ENCODE data around the gene PTPRD.
A peak's percentile ranks its signal among the peaks of the same experiment; 100 is the strongest.

Gene PTPRD

DNA sequence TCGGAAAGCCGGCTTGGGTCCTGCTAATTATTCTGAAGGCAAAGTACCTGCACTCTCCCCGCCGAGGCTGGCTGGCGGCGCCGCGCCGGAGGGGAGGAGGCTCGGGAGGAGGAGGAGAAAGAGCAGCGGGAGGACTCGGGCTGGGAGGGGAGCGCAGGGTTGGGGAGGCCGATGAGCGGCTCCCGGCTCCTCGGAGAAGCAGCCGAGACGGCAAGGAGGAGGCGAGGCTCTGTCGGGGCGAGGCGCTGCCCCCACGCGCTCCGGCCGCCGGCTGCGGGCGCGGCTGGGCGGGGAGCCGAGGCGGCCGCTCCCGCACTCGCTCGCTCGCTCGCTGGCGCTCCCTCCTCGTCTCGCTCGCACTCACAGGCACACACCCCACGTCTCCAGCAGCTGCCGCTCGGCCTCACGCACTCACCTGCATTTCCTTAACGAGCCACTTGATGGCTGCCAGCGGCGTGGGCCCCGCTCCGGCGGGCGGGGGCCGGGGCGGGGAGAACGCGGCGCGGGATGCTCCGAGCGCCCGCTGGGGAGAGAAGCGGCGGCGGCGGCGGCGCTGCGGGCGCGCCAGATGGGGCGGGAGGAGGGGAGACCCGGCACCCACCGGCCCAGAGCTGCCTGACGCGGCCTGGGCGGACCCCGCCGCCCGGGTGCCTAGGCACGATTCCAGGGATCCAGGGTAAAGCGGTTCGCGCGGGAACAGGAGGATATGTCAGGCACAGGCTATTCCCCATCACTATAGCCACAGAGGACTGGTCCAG is at the start of gene PTPRD:
Gene PTPRD (minus strand): TSS at position 362 of the 758 bp plus-strand sequence.
- peak; percentile 3 for DNase-seq (ENCODE audit: low read depth in 2 of 2)

GRCh38 chr9:10661994-10662393 is 49.2 kb upstream of the PTPRD start:
- no peak for DNase-seq (ENCODE audit: low read depth in 2 of 2)

- DNase-seq (ENCODE audit: low read depth in 2 of 2) = no peak
Measured at GRCh38 chr9:10661376-10661775, 48.6 kb upstream of the PTPRD start.

DNA sequence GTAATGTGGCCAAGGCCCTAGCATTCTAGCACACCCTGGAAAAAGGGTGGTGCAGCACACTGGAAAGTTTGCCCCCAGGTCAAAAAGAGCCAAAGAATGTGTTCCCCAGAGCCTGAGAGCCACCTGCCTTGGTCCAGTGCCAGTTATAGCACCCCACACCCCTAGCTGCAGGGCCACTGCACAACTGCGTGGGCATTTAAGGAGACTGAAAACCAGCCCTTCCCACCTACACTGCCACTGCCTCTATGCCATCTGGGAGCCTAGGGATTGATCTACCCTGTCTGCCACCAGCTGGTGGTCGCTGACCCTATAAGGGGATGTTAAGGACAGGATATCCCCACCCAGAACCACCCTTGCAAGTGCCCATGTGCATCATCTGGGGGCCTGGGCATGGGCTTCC is 38.2 kb upstream of the PTPRD start:
- no peak for DNase-seq (ENCODE audit: low read depth in 2 of 2)

- DNase-seq (ENCODE audit: low read depth in 2 of 2) = no peak
Measured at GRCh38 chr9:10649076-10649475, 36.3 kb upstream of the PTPRD start.

- DNase-seq (ENCODE audit: low read depth in 2 of 2) = no peak
Measured at GRCh38 chr9:10633785-10634184, 21.0 kb upstream of the PTPRD start.

- no peak for DNase-seq (ENCODE audit: low read depth in 2 of 2)
Measured at GRCh38 chr9:10614196-10614800, 1.5 kb upstream of the PTPRD start.

DNA sequence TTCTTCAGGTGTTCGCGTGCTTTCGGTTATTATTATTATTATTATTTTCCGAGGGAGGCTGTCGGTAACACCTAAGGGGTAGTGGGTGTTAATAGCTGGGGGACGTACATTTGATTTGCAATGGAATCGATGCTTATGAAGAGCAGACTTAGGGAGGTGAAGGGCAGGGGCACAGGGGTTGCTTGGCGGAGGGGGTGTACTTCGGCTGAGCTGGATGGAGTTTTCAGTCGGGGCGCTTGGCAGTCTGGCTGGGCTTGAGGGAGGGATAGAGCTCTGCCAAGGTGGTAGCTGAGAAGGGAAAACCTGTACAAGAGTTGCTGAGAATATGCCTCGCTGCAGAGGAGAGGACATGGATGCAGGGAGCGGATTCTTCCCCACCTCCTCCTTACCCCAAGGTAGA is 617 bp upstream of the PTPRD start:
- DNase-seq (ENCODE audit: low read depth in 2 of 2) = no peak

DNA sequence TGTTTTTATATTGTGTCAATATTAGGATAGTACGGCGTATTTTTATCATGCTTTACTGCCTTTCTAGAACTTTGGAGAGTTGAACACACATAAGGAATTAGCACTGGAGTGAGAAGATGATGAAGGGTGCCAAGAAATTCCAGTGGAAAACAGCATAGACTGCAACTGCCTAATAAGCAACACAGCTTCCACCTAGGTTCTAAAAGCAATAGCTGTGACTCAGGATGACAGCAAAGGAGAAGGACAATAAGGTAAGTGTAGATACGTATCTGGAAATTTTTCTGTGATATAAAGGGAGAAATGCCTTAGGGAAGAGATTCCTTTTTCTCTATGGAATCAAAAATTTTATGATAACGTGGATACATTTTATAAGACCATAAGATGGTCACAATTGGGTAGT is 7.4 kb downstream of the PTPRD start:
- DNase-seq (ENCODE audit: low read depth in 2 of 2) = no peak

DNA sequence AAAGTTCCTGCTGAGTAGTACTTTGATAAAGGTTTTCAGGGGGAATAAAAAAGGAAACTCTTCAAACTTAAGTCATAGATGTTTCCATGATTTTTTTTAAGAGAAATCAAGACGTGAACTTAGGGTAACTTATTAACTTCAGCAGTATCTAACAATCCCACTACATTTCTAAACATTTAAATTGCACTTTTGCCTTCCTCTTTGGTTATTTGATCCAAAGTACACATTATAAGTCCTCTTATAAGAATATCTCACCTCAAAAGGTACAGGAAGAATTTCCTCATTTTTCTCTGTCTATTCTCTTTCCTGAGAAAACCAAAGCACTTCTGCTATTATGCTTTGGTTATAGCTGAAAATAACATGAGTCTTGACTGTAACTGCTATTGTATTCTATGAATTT is 7.9 kb downstream of the PTPRD start:
- DNase-seq (ENCODE audit: low read depth in 2 of 2) = no peak

DNA sequence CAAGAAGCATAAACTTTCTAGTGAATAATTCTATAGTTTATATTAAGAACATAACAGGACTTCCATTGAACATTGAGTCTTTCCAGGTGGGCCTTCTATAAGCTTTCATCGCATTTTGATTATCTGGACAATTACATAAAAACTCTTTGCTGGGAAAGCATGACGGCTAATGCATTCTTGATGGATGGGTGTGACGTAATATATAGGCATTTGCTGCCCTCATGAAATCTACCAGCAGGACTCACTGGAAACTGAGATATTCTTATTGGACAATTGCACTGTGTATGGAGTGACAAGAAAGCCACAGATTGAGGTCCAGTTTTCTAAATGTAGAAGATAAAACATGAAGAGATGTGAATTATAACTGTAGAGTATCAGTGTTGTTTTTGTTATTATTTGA is 15.0 kb downstream of the PTPRD start:
- no peak for DNase-seq (ENCODE audit: low read depth in 2 of 2)

DNA sequence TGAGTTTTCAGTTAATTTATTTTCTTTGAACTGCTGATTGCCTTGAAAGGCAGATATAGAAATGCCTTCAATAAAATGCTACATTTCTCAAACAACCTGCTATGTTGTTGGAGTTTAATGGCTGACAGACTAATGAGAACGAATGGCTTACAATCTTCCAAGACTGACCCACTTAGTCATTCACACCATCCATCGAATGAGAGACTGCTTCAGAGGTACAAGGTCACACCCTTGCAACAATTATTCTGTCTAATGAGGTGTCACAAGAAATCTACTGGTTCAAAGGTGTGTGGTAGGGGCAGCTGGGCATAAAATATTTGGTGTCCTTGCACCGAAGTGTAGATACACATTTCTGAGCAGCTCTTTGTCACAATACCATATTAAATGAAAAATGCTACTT is 18.3 kb downstream of the PTPRD start:
- DNase-seq (ENCODE audit: low read depth in 2 of 2) = no peak

DNA sequence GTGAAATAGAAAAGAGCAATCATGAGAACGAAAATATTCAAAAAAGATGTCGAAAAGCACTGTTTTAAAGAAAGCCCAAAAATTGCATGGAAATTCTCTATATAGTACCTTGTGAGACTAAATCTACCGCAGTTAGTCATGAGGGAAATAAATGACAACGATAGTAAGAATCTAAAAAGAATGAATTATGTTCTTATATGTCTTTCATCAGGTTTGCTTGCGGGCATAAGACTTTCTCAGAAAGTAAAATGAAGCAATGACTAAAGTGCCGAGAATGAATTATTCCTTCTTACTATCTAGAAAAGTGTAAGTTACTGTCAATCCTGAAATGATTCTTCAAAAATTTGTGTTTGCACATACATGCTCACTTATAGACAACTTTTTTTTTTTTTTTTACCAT is 26.4 kb downstream of the PTPRD start:
- DNase-seq (ENCODE audit: low read depth in 2 of 2) = no peak

DNA sequence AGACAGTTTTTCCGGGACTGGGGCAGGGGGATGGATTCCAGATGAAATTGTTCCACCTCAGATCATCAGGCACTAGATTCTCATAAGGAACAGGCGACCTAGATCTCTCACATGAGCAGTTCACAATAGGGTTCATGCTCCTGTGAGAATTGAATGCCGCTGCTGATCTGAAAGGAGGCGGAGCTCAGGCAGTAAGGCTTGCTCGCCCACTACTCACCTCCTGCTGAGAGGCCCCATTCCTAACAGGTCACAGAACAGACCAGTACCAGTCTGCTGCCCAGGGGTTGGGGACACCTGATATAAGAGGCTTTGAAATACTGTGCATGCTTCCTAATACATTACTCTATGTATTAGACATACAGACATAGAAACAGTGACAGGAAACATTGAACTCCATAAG is 41.1 kb downstream of the PTPRD start:
- no peak for DNase-seq (ENCODE audit: low read depth in 2 of 2)

- DNase-seq (ENCODE audit: low read depth in 2 of 2) = no peak
Measured at GRCh38 chr9:10566848-10567247, 46.0 kb downstream of the PTPRD start.

DNA sequence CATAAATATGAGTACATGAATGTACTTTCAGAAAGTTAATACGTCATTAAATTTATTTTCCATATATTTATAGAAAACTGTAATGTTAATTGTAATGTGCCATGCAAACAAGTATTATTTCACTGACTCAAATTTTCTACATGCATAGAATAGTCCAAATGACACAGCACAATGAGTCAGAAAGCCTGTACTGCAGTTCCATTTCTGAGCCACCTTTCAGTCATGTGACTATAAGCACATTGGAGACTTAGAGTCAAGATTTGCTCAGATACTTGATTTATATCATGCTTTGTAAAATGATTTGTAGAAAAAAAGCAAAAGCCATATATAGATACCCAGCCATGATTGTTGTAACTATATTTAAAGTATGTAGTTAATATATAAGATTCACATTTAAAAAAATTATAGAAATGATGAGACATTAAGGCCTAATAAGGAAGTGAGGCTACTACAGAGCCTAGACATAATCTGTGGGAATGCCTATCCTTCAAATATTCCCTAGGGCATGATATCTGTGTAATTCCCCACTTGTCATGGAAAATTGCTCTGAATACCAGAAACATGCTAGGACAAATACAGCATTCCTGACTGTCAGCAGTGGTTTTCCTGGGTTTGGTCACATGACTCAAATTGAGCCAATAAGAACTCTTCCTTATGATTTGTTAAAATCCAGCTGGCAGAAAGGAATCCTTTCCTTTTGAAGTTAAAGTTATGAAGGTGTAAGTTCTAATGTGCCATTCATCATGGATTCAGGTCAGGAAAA is 50.0 kb downstream of the PTPRD start:
- DNase-seq (ENCODE audit: low read depth in 2 of 2) = no peak

DNA sequence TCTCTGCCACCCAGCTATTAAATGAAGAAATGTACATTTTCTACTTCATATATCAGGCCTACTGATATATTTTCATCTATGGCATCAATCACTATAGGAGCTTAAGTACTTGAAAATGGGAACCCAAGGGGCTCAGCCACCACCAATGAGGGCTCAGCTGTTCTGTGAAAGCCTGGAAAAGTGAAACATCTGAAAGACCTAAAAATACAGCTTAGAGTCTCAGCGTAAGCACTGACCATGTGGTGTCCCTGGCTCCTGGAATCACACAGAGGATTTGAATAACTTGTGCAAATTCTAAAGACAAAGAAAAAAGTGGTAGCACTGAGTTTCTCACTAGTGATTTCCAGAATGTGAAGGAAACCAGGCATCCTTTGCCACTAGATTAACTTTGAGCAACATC is 64.5 kb downstream of the PTPRD start:
- DNase-seq (ENCODE audit: low read depth in 2 of 2) = no peak

GRCh38 chr9:10538073-10538472 is 74.7 kb downstream of the PTPRD start:
- DNase-seq (ENCODE audit: low read depth in 2 of 2) = no peak

DNA sequence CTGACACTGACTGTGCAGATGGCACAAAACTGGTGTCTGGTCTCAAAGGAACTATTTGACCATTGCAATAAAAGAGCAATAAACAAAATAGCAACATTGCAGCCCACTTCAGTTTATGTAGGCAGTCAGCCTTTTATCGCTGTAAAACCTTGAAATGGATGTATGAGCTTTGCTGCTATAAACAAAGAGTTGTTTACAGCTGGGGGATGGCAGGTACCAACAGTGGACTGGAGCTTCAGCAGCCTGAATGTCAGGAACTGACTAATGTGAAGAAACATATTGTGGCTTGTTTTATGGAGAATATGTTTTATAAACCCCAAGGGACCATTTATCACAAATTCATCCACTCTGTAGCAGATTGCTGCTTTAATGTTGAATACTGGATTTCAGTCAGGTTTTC is 78.0 kb downstream of the PTPRD start:
- no peak for DNase-seq (ENCODE audit: low read depth in 2 of 2)

GRCh38 chr9:10525972-10526371 is 86.8 kb downstream of the PTPRD start:
- no peak for DNase-seq (ENCODE audit: low read depth in 2 of 2)

- no peak for DNase-seq (ENCODE audit: low read depth in 2 of 2)
Measured at GRCh38 chr9:10523164-10523563, 89.6 kb downstream of the PTPRD start.

DNA sequence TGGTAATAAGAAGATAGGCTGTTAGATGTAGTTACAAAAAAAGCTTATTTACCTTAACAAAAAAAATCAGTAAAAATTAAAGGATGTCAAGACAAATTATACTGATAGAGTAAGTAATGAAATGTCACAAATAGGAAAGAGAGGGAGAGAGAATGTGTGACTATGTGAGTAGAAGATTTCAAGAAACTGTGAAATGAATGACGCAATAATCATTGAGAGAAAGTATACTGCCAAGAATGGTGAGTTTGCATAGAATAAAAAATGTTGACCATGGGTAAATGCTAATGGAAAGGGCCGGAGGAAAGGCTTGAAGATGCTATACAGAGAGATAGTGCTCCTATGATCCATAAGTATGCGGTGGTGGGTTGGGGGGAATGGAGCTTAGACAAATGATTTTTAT is 100.7 kb downstream of the PTPRD start:
- no peak for DNase-seq (ENCODE audit: low read depth in 2 of 2)

GRCh38 chr9:10488937-10489336 is 123.9 kb downstream of the PTPRD start:
- no peak for DNase-seq (ENCODE audit: low read depth in 2 of 2)
